Measurements from ENCODE around the gene PGC.

- TF ChIP-seq CTCF (IDR thresholded peaks at IDR 0.05; ENCODE audit: borderline replicate concordance, extremely low read depth, low read length, poor library complexity, severe bottlenecking) (no peak), EZH2 (IDR thresholded peaks at IDR 0.05; ENCODE audit: borderline replicate concordance, low read depth, low read length, severe bottlenecking) (no peak)
These were observed 15.6 kb downstream of the PGC start for GRCh38 chr6:41731561-41732086.
